Measurements from ENCODE around the gene SMYD5.

DNA sequence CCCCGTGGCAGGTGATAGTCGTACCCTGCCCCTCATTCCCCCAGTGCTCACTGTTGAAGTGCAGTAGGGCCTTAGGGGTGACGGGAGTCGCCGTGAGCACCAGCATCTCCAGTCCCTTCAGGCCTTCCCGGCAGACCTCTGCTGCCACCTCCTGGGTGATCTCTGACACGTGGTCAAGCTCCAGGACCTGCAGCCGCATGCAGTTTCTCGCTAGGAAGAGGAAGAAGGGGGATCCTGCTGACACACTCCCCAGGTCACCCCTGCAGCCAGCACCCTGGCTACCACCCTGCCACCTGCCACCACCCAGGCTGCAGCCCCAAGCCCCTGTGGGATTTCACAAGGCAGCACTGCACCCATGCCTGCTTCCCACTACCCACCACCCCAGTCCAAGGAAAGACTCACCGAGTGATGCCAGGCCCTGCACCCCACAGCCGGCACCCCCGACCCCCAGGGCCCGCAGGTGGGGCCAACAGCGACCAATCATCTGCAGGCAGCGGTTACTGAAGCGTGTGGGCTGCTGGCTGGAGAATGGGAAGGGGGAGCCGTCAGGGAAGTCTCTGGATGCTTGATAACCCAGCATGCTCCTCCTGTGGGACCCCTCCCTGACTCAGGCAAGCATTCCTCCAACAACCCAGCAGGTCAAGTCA, 46.4 kb downstream of the SMYD5 start:
- TF ChIP-seq, protein P1, sequence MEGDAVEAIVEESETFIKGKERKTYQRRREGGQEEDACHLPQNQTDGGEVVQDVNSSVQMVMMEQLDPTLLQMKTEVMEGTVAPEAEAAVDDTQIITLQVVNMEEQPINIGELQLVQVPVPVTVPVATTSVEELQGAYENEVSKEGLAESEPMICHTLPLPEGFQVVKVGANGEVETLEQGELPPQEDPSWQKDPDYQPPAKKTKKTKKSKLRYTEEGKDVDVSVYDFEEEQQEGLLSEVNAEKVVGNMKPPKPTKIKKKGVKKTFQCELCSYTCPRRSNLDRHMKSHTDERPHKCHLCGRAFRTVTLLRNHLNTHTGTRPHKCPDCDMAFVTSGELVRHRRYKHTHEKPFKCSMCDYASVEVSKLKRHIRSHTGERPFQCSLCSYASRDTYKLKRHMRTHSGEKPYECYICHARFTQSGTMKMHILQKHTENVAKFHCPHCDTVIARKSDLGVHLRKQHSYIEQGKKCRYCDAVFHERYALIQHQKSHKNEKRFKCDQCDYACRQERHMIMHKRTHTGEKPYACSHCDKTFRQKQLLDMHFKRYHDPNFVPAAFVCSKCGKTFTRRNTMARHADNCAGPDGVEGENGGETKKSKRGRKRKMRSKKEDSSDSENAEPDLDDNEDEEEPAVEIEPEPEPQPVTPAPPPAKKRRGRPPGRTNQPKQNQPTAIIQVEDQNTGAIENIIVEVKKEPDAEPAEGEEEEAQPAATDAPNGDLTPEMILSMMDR (conservative IDR thresholded peaks at IDR 0.05; ENCODE audit: low read depth, low read length): peak; percentile 60
- no peak for TF ChIP-seq EZH2 (IDR thresholded peaks at IDR 0.05; ENCODE audit: low read length, unreplicated experiment)
